GM23338 (cell line): ENCODE measurements around the gene EYA2. TPM values are rescaled to one million over a fixed set of nuclear protein-coding genes. Genes with fewer than 3 reads are reported as not detected.

ENCODE experiments used
- ATAC-seq: fragments of 200-7000 bp; cut with Tn5 transposase; 3 replicates; pipeline ENCODE4 v1.9.1; 2020
- DNase-seq: peaks from one replicate; pipeline ENCODE4 v3.0.0-alpha.2; 2015; ENCODE audit warnings: low spot score
- H2AFZ ChIP-seq: fragments of 200-600 bp; sonication (generic); 2 replicates; pipeline ENCODE4 v1.8.0; 2016; ENCODE audit warnings: antibody characterized with exemption, mild to moderate bottlenecking, moderate library complexity
- H3F3A ChIP-seq: fragments of 200-600 bp; sonication (generic); replicated peaks from 2 replicates; pipeline ENCODE4 v1.8.0; 2017; ENCODE audit warnings: antibody characterized with exemption, mixed run types, low read depth
- H3K27ac ChIP-seq: fragments of 200-600 bp; sonication (generic); 2 replicates; pipeline ENCODE4 v1.6.1; 2016; ENCODE audit warnings: low read depth
- H3K27me3 ChIP-seq: fragments of 200-600 bp; sonication (generic); 2 replicates; pipeline ENCODE4 v1.8.0; 2016; ENCODE audit warnings: mild to moderate bottlenecking, mixed run types, moderate library complexity; ENCODE audit not compliant: insufficient read depth
- H3K36me3 ChIP-seq: fragments of 200-600 bp; sonication (generic); 2 replicates; pipeline ENCODE4 v1.8.0; 2016; ENCODE audit warnings: mild to moderate bottlenecking; ENCODE audit not compliant: insufficient read depth
- H3K4me1 ChIP-seq: fragments of 200-600 bp; sonication (generic); 2 replicates; pipeline ENCODE4 v1.8.0; 2016; ENCODE audit warnings: mild to moderate bottlenecking, moderate library complexity; ENCODE audit not compliant: insufficient read depth
- H3K4me2 ChIP-seq: fragments of 200-600 bp; sonication (generic); 2 replicates; pipeline ENCODE4 v1.7.1; 2017; ENCODE audit warnings: mixed run types
- H3K4me3 ChIP-seq: fragments of 200-600 bp; sonication (generic); 2 replicates; pipeline ENCODE4 v1.6.1; 2016; ENCODE audit warnings: mixed run types
- H3K79me2 ChIP-seq: fragments of 200-600 bp; sonication (generic); replicated peaks from 2 replicates; pipeline ENCODE4 v1.8.0; 2017; ENCODE audit warnings: mild to moderate bottlenecking; ENCODE audit not compliant: insufficient read depth
- H3K9me2 ChIP-seq: fragments of 200-600 bp; sonication (generic); 2 replicates; pipeline ENCODE4 v1.8.0; 2017; ENCODE audit not compliant: insufficient read depth
- H4K20me1 ChIP-seq: fragments of 200-600 bp; sonication (generic); replicated peaks from 2 replicates; pipeline ENCODE4 v1.8.0; 2017; ENCODE audit warnings: mild to moderate bottlenecking; ENCODE audit not compliant: insufficient read depth
- H3K27ac Mint-ChIP-seq: 2 replicates; pipeline ENCODE4 v1.8.0; 2020; ENCODE audit warnings: inconsistent platforms, mild to moderate bottlenecking, moderate library complexity, mixed read lengths
- H3K27me3 Mint-ChIP-seq: 3 replicates; pipeline ENCODE4 v1.8.0; 2022; ENCODE audit warnings: low read depth, mild to moderate bottlenecking, moderate library complexity, mixed read lengths, inconsistent platforms; ENCODE audit not compliant: insufficient read depth, poor library complexity
- H3K36me3 Mint-ChIP-seq: 3 replicates; pipeline ENCODE4 v1.8.0; 2021; ENCODE audit warnings: low read depth, mild to moderate bottlenecking, inconsistent platforms, moderate library complexity, mixed read lengths
- H3K4me1 Mint-ChIP-seq: 3 replicates; pipeline ENCODE4 v1.8.0; 2020; ENCODE audit warnings: mild to moderate bottlenecking, inconsistent platforms, mixed read lengths
- H3K4me3 Mint-ChIP-seq: 3 replicates; pipeline ENCODE4 v1.8.0; 2021; ENCODE audit warnings: moderate library complexity, mild to moderate bottlenecking, inconsistent platforms, mixed read lengths
- H3K9me3 Mint-ChIP-seq: 3 replicates; pipeline ENCODE4 v1.8.0; 2020; ENCODE audit warnings: moderate library complexity, mild to moderate bottlenecking, inconsistent platforms, mixed read lengths
- CREB1 ChIP-seq: fragments of 250-450 bp; sonication (Bioruptor Pico); IDR thresholded peaks from 2 replicates; pipeline ENCODE4 v1.5.0; 2020; ENCODE audit warnings: low read depth, mild to moderate bottlenecking, moderate library complexity
- EZH2 ChIP-seq: fragments of 200-600 bp; sonication (generic); IDR thresholded peaks from one replicate; pipeline ENCODE4 v1.8.0; 2017; ENCODE audit warnings: antibody characterized with exemption, mild to moderate bottlenecking, low read depth; ENCODE audit not compliant: unreplicated experiment
- EZH2phosphoT487 ChIP-seq: fragments of 200-600 bp; sonication (generic); IDR thresholded peaks from one replicate; pipeline ENCODE4 v1.8.1; 2018; ENCODE audit warnings: antibody characterized with exemption; ENCODE audit not compliant: unreplicated experiment
- JUNB ChIP-seq: IDR thresholded peaks from one replicate; pipeline ENCODE4 v1.6.1; 2016; ENCODE audit warnings: antibody characterized with exemption; ENCODE audit not compliant: unreplicated experiment
- NANOG ChIP-seq: IDR thresholded peaks from 2 replicates; pipeline ENCODE4 v1.6.1; 2016; ENCODE audit warnings: antibody characterized with exemption, borderline replicate concordance
- STAT1 ChIP-seq: IDR thresholded peaks from one replicate; pipeline ENCODE4 v1.6.1; 2016; ENCODE audit warnings: antibody characterized with exemption; ENCODE audit not compliant: unreplicated experiment
- ZNF331 ChIP-seq: fragments of 250-450 bp; sonication (Bioruptor Pico); IDR thresholded peaks from 2 replicates; pipeline ENCODE4 v1.5.0; 2020; ENCODE audit warnings: low read depth, mild to moderate bottlenecking, moderate library complexity
- polyA plus RNA-seq: library from polyadenylated mRNA; unstranded; fragments of >200 nt; fragmentation: Nextera tagmentation; extraction: Ambion mirVana; gene quantifications from 2 replicates; pipeline ENCODE4 v1.2.1, GENCODE V29; 2016
- total RNA-seq: library from RNA; depleted of rRNA; stranded (reverse); fragments of >200 nt; shearing (Covaris generic); gene quantifications from 2 replicates; pipeline ENCODE4 v1.2.3, GENCODE V29; 2014
- TF ChIP-seq, protein P1 (sequence below): IDR thresholded peaks from 2 replicates; pipeline ENCODE4 v1.6.1; 2016; ENCODE audit warnings: antibody characterized with exemption
- TF ChIP-seq, protein P2 (sequence below), 2 experiments: fragments of 200-600 bp in 1 of 2; sonication (generic) in 1 of 2; conservative IDR thresholded peaks; 2 replicates each; pipeline versions ENCODE4 v1.5.1 to v1.6.1; 2016 to 2017; ENCODE audit warnings: antibody characterized with exemption in 2 of 2, low read depth in 2 of 2, mild to moderate bottlenecking in 2 of 2, moderate library complexity in 1 of 2

Gene EYA2
- total and polyA plus RNA-seq, 2 experiments from 2014 or later, result 0.50 to 0.56 TPM

DNA sequence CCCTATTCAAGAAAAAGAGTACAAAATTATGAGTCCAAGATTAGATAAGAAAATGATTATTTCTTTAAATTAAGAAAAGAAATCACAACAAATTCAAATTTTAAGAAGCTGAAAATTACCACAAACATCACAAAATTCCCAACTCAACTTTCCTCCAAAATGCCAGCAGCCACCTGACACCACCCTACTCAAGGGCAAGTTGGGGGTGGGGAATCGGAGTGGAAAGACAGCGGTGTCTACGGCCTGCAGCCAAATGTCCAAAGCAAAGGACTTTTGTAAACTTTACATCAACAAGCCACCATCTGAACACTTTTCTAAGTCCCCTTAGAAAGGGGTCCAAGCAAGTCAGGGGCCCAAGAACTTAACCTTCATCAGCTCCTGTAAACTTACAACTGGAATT is 1.6 kb upstream of the EYA2 start (continued):
- TF ChIP-seq, protein P1, sequence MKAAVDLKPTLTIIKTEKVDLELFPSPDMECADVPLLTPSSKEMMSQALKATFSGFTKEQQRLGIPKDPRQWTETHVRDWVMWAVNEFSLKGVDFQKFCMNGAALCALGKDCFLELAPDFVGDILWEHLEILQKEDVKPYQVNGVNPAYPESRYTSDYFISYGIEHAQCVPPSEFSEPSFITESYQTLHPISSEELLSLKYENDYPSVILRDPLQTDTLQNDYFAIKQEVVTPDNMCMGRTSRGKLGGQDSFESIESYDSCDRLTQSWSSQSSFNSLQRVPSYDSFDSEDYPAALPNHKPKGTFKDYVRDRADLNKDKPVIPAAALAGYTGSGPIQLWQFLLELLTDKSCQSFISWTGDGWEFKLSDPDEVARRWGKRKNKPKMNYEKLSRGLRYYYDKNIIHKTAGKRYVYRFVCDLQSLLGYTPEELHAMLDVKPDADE, result no peak
- TF ChIP-seq JUNB (no peak), STAT1 (no peak), CREB1 (no peak), EZH2phosphoT487 (no peak), ZNF331 (CRISPR knock-in tag) (no peak)
- TF ChIP-seq, protein P2, sequence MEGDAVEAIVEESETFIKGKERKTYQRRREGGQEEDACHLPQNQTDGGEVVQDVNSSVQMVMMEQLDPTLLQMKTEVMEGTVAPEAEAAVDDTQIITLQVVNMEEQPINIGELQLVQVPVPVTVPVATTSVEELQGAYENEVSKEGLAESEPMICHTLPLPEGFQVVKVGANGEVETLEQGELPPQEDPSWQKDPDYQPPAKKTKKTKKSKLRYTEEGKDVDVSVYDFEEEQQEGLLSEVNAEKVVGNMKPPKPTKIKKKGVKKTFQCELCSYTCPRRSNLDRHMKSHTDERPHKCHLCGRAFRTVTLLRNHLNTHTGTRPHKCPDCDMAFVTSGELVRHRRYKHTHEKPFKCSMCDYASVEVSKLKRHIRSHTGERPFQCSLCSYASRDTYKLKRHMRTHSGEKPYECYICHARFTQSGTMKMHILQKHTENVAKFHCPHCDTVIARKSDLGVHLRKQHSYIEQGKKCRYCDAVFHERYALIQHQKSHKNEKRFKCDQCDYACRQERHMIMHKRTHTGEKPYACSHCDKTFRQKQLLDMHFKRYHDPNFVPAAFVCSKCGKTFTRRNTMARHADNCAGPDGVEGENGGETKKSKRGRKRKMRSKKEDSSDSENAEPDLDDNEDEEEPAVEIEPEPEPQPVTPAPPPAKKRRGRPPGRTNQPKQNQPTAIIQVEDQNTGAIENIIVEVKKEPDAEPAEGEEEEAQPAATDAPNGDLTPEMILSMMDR (conservative IDR thresholded peaks at IDR 0.05; ENCODE audit: low read depth in 2 of 2), result no peak

DNA sequence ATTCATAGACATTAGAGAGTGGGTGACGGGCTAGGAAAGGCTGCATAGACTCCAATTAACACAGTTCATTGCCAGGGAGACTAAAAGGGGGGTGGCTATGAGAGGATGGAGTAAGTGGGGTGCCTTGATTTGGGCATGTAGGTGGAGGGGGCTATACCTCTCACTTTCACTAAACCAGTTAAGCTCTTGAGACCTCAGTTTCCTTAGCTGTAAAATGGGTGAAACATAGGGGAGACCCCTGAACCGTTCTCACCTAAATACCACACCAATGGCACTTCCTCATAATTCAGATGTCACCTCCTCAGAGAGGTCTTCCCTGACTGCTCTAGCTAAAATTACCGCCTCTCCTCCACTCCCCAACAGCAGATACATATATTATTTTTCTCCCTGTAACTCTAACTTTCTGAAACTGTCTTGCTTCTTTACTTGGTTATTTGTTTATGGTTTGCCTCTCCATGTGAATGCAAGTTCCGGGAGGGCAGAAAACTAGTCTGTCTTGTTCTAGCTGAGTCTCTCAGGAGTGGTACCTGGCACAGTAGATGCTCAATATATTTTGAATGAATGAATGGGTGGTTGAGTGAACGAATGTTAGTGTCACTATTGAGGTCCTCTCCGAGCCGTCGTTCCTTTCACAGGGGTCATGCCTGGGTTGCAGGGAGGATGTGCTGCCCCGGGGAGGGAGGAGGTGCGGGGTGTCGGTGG is 615 bp upstream of the EYA2 start:
- TF ChIP-seq JUNB (no peak), NANOG (no peak), EZH2 (peak; percentile 35)
- H3K9me2 ChIP-seq, result no peaks in the 10 kb centered on the region
- H3K36me3 ChIP-seq, result no peaks in the 10 kb centered on the region
- H3K27me3 Mint-ChIP-seq, result peaks cover 29% of the 10 kb centered on the region
- H4K20me1 ChIP-seq, result no peaks in the 10 kb centered on the region
- H3F3A ChIP-seq, result no peaks in the 10 kb centered on the region; the same call in 1 of the 2 replicates
- H3K36me3 Mint-ChIP-seq, result no peaks in the 10 kb centered on the region
- H3K9me3 Mint-ChIP-seq, result no peaks in the 10 kb centered on the region
- peak overlapping the region; percentile 83 for H3K4me3 ChIP-seq
- H2AFZ ChIP-seq, result peak overlapping the region; percentile 77; the same call in 1 of the 2 replicates
- H3K27ac ChIP-seq, result no peak overlapping the region
- no peak overlapping the region for H3K27ac Mint-ChIP-seq
- peaks cover 17% of the 10 kb centered on the region for H3K4me1 ChIP-seq
- DNase-seq (no peak), ATAC-seq (peak; percentile 7; the same call in 2 of the 3 replicates)
- H3K79me2 ChIP-seq, result no peaks in the 10 kb centered on the region
- peaks cover 39% of the 10 kb centered on the region for H3K27me3 ChIP-seq
- peaks cover 28% of the 10 kb centered on the region for H3K4me1 Mint-ChIP-seq
- H3K4me2 ChIP-seq, result peak overlapping the region; percentile 75
- peak overlapping the region; percentile 72 for H3K4me3 Mint-ChIP-seq
